ENCODE data around the gene KLHDC8B.

The KLHDC8B gene

DNA sequence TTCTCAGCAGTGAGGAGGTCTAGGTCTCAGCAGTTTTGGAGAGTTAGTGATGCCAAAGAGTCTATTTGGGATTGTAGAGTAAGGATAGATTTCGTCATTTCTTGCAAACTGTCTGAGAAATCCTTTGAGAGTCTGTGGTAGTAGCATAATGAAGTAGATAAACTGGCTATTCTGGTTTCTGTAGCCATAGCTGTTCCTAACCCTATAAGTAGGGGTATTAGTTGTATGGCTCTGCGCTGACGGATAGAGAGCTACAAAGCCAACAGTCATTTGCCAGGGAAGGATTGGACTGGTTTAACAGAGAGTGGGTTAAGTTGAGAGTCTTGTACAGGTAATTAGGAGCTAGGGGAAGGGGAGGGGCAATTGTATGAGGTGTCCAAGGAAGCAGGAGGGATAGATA lies 50.6 kb downstream of the KLHDC8B start:
- Histone ChIP-seq H3K27ac (no peak overlapping the region), H3K4me1 (ENCODE audit: control insufficient read depth in 1 of 2, insufficient read depth in 1 of 2, low read depth in 1 of 2, low read length in 1 of 2) (peaks cover 0 to 5% of the 10 kb centered on the region in 2 experiments), H3K27me3 (no peaks in the 10 kb centered on the region), H3K36me3 (no peaks in the 10 kb centered on the region), H3K4me3 (ENCODE audit: low read depth in 1 of 2, low read length in 1 of 2) (no peak overlapping the region), H3K9me3 (peaks cover 3% of the 10 kb centered on the region)
- TF ChIP-seq, protein P1, sequence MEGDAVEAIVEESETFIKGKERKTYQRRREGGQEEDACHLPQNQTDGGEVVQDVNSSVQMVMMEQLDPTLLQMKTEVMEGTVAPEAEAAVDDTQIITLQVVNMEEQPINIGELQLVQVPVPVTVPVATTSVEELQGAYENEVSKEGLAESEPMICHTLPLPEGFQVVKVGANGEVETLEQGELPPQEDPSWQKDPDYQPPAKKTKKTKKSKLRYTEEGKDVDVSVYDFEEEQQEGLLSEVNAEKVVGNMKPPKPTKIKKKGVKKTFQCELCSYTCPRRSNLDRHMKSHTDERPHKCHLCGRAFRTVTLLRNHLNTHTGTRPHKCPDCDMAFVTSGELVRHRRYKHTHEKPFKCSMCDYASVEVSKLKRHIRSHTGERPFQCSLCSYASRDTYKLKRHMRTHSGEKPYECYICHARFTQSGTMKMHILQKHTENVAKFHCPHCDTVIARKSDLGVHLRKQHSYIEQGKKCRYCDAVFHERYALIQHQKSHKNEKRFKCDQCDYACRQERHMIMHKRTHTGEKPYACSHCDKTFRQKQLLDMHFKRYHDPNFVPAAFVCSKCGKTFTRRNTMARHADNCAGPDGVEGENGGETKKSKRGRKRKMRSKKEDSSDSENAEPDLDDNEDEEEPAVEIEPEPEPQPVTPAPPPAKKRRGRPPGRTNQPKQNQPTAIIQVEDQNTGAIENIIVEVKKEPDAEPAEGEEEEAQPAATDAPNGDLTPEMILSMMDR (IDR thresholded peaks at IDR 0.05), result no peak
